Measurements from ENCODE around the gene BICDL2.

- TF ChIP-seq POLR2A (IDR thresholded peaks at IDR 0.05; ENCODE audit: low read length) = no peak
- no peak for TF ChIP-seq GATA1 (IDR thresholded peaks at IDR 0.05; ENCODE audit: low read depth, low read length)
Measured at GRCh38 chr16:3027489-3027795, 9.3 kb downstream of the BICDL2 start.
